Measurements from ENCODE around the gene GLYR1. TPM values are rescaled to one million over a fixed set of nuclear protein-coding genes. Genes with fewer than 3 reads are reported as not detected.

GLYR1 gene
- total and polyA plus RNA-seq, 2 donors (not counting 3 experiments of a cell fraction or from before 2014, with no cell fraction given), result 47.9 to 107 TPM

DNA sequence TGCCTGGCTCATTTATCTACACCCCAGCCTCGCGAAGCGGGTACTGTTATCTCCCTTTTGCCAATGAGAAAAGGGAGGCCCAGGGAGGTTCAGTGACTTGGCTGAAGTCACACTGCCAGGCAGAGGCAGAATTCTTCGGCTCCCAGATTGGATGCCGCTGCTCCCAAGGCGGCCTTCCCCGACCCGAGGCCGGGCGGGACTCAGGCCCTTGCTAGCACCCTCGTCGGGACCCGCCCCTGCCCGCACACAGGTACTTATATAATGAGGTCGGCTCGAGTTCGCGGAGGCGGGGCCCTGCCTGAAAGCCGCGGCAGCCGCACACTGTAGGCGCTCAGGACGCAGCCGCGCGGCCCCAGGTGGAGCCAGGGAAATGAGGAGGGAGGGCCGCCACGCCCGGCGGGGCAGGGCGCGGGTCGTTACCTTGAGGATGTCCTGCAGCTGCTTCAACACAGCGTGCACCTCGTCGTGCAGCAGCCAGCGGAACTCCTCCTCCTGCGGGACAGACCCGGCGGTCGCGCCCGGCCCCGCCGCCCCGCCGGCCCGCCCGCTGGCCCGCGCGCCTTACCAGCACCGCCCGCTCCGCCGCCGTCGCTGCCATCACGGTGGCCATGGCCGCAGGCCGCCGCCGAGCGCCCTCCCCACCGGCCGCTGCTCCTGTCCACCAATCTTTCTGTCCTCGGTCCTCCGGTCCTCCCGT, 45.0 kb downstream of the GLYR1 start, which contains the start of gene ROGDI:
ROGDI (minus strand) TSS at position 672 of the 697 bp plus-strand sequence; CDS start at position 610, 62 bp downstream.
- no peaks in the 10 kb centered on the region for H3K9me1 ChIP-seq (replicated peaks; ENCODE audit: control insufficient read depth, extremely low read depth, insufficient read depth, low read length)
- H3K9ac ChIP-seq (replicated peaks; ENCODE audit: extremely low read depth, insufficient read depth, low read length), result peak within 1 kb of the TSS; percentile 44
- ChIA-PET CTCF (interaction anchor here (1.0 kb wide), 2 partner anchors 34 to 154 kb away, joined by 3 read pairs; no protein-coding TSS in a partner anchor), POLR2A (interaction anchor here (1.1 to 1.2 kb wide), 2 partner anchors 18 to 34 kb away, joined by 3 read pairs; no protein-coding TSS in a partner anchor)
- peaks cover 2 to 7% of the 10 kb centered on the region in 2 experiments for H3K36me3 ChIP-seq (ENCODE audit: control insufficient read depth in 2 of 2, extremely low read depth in 1 of 2, insufficient read depth in 2 of 2, low read length in 2 of 2)
- dilution Hi-C loops (cut with MboI; ENCODE audit: extremely low pct_ligation_motif_present, low sequenced_read_pairs) (no loop called here), intact Hi-C loops (cut with micrococcal nuclease) (loop anchor here (1.0 to 2.0 kb wide), 3 partner anchors 34 to 155 kb away; partner anchors contain the start of genes ANKS3 and DNAAF8)
- H3K27me3 ChIP-seq (ENCODE audit: control insufficient read depth in 2 of 2, insufficient read depth in 2 of 2, low read length in 2 of 2), result no peaks in the 10 kb centered on the region
- H3K4me1 ChIP-seq (ENCODE audit: control insufficient read depth, extremely low read depth, insufficient read depth, low read length), result peaks cover 7% of the 10 kb centered on the region
- peak within 1 kb of the TSS; percentile 96 for H2AFZ ChIP-seq (ENCODE audit: low read depth, low read length)
- H3K79me2 ChIP-seq (ENCODE audit: control insufficient read depth, insufficient read depth, low read length), result no peaks in the 10 kb centered on the region
- peak within 1 kb of the TSS; percentile 59 to 76 (median 75) for H3K4me3 ChIP-seq (replicated peaks in 1 of 3; ENCODE audit: insufficient read depth in 1 of 3, low read depth in 1 of 3, low read length in 3 of 3)
- no peaks in the 10 kb centered on the region for H4K20me1 ChIP-seq (replicated peaks; ENCODE audit: control insufficient read depth, extremely low read depth, insufficient read depth, low read length)
- no TSS peak for BruUV-seq (replicated peaks)
- H3K4me2 ChIP-seq (ENCODE audit: insufficient read depth, low read length), result peak within 1 kb of the TSS; percentile 74
- no peak within 1 kb of the TSS for H3K27ac ChIP-seq (ENCODE audit: insufficient read depth, low read depth, low read length)
- TF ChIP-seq, protein P1, sequence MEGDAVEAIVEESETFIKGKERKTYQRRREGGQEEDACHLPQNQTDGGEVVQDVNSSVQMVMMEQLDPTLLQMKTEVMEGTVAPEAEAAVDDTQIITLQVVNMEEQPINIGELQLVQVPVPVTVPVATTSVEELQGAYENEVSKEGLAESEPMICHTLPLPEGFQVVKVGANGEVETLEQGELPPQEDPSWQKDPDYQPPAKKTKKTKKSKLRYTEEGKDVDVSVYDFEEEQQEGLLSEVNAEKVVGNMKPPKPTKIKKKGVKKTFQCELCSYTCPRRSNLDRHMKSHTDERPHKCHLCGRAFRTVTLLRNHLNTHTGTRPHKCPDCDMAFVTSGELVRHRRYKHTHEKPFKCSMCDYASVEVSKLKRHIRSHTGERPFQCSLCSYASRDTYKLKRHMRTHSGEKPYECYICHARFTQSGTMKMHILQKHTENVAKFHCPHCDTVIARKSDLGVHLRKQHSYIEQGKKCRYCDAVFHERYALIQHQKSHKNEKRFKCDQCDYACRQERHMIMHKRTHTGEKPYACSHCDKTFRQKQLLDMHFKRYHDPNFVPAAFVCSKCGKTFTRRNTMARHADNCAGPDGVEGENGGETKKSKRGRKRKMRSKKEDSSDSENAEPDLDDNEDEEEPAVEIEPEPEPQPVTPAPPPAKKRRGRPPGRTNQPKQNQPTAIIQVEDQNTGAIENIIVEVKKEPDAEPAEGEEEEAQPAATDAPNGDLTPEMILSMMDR (IDR thresholded peaks at IDR 0.05; ENCODE audit: extremely low read depth in 1 of 2, insufficient read depth in 1 of 2, low read depth in 1 of 2, low read length in 2 of 2), result no peak
- TF ChIP-seq JUN (IDR thresholded peaks at IDR 0.05; ENCODE audit: borderline replicate concordance, insufficient read depth, insufficient read length, low read depth) (no peak), GATA2 (IDR thresholded peaks at IDR 0.05; ENCODE audit: insufficient read depth, insufficient read length, low read depth, low read length) (no peak), POLR2A (IDR thresholded peaks at IDR 0.05; ENCODE audit: low read depth, low read length) (no peak)
- DNase-seq (ENCODE audit: low read depth, low spot score), result peak; percentile 46
- no peak for FAIRE-seq
- H3K9me3 ChIP-seq (replicated peaks; ENCODE audit: control insufficient read depth, insufficient read depth, low read length), result no peaks in the 10 kb centered on the region

Measured in endothelial cell of umbilical vein (primary cell).